ENCODE measurements around the gene TSNAXIP1. TPM values are rescaled to one million over a fixed set of nuclear protein-coding genes. Genes with fewer than 3 reads are reported as not detected.

The TSNAXIP1 gene
- total and polyA plus RNA-seq, 9 of the 15 experiments (the other 6 are each of a cell fraction or from before 2014, with no cell fraction given): 0.03 to 0.24 (median 0.11) TPM; not detected in 4

DNA sequence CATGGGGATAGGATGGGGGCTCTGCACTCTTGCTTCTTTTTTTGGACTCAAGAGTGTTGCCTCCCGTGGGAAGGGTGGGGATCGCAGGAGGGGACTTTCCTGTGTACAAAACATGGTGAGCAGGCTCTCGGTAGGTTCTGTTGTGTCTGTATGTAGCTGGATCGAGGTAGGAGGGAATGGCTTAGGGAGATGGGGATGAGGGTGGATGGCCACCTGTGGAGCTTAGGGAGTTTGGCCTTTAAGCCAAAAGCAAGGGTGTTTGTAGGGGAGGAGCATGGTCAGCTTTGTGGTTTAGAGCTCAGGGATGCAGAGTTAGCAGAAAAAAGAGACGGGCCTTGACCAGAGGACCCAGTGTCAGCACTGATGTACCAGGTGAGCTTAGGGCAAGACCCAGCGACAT is 55.2 kb downstream of the TSNAXIP1 start (continued):
- TF ChIP-seq, protein P1, sequence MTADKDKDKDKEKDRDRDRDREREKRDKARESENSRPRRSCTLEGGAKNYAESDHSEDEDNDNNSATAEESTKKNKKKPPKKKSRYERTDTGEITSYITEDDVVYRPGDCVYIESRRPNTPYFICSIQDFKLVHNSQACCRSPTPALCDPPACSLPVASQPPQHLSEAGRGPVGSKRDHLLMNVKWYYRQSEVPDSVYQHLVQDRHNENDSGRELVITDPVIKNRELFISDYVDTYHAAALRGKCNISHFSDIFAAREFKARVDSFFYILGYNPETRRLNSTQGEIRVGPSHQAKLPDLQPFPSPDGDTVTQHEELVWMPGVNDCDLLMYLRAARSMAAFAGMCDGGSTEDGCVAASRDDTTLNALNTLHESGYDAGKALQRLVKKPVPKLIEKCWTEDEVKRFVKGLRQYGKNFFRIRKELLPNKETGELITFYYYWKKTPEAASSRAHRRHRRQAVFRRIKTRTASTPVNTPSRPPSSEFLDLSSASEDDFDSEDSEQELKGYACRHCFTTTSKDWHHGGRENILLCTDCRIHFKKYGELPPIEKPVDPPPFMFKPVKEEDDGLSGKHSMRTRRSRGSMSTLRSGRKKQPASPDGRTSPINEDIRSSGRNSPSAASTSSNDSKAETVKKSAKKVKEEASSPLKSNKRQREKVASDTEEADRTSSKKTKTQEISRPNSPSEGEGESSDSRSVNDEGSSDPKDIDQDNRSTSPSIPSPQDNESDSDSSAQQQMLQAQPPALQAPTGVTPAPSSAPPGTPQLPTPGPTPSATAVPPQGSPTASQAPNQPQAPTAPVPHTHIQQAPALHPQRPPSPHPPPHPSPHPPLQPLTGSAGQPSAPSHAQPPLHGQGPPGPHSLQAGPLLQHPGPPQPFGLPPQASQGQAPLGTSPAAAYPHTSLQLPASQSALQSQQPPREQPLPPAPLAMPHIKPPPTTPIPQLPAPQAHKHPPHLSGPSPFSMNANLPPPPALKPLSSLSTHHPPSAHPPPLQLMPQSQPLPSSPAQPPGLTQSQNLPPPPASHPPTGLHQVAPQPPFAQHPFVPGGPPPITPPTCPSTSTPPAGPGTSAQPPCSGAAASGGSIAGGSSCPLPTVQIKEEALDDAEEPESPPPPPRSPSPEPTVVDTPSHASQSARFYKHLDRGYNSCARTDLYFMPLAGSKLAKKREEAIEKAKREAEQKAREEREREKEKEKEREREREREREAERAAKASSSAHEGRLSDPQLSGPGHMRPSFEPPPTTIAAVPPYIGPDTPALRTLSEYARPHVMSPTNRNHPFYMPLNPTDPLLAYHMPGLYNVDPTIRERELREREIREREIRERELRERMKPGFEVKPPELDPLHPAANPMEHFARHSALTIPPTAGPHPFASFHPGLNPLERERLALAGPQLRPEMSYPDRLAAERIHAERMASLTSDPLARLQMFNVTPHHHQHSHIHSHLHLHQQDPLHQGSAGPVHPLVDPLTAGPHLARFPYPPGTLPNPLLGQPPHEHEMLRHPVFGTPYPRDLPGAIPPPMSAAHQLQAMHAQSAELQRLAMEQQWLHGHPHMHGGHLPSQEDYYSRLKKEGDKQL (CRISPR knock-in tag; IDR thresholded peaks at IDR 0.05; ENCODE audit: borderline replicate concordance): no peak

DNA sequence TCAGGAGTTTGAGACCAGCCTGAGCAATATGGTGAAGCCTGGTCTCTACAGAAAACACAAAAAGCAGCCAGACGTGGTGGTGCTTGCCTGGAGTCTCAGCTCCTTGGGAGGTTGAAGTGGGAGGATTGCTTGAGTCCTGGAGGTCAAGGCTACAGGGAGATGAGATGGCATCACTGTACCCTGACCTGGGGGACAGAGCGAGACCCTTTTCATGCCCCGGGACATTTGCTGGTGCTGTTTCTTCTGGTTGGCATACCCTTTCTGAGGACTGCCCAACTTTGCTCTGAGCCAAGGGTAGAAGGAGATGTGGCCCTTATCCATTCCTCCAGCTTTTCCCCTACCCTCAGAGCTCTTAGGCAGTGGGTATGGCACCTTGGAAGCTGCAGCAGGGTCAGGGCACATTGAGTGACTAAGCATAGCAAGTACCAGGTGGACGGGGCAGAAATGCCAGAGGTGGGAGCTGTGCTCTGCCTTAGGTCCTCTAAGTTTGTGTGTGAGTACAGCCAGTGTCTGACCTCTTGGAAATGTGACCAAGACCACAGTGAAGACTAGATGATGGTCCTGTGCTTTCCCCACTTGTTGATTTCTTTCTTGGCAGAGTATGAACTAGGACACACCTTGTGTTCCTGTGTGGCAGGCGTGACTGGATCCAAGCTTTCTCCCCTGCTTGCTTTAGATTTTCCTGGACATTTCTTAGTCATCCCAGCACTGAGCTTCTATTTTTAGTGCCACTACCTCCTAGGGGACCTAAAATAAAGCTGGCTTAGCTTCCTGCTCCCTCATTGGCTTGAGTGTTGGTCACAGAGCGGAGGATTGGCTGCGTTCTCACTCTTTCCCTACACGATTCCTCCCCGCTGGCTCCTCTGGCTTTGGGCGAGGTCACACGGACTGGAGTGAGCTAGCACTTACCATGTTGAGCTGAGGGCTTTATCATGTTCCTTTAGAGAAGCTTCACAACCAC is 56.2 kb downstream of the TSNAXIP1 start:
- Histone ChIP-seq H3K27ac (ENCODE audit: extremely low read depth, low read depth, low read length) (peak overlapping the region; percentile 35; the same call in 1 of the 3 replicates), H4K20me1 (replicated peaks; ENCODE audit: control insufficient read depth, insufficient read depth, low read length) (peaks cover 32% of the 10 kb centered on the region), H3K4me1 (replicated peaks in 1 of 2; ENCODE audit: control insufficient read depth in 2 of 2, insufficient read depth in 2 of 2, low read length in 2 of 2) (peaks cover 11 to 17% of the 10 kb centered on the region in 2 experiments), H3K4me2 (ENCODE audit: insufficient read depth, low read length) (no peak overlapping the region), H2AFZ (ENCODE audit: low read depth, low read length) (no peak overlapping the region), H3K9me1 (ENCODE audit: control insufficient read depth, insufficient read depth, low read length) (no peaks in the 10 kb centered on the region), H3K36me3 (ENCODE audit: control insufficient read depth, insufficient read depth, low read length) (peaks cover 76% of the 10 kb centered on the region), H3K27me3 (ENCODE audit: control insufficient read depth in 2 of 2, insufficient read depth in 2 of 2, low read length in 2 of 2) (no peaks in the 10 kb centered on the region), H3K4me3 (no peak overlapping the region), H3K9ac (ENCODE audit: insufficient read depth in 1 of 2, low read depth in 2 of 2, low read length in 2 of 2) (peak overlapping the region in 1 of 2 experiments; percentile 82; a peak in 1 of 4 replicates), H3K79me2 (ENCODE audit: control insufficient read depth, insufficient read depth, low read length) (peaks cover 70% of the 10 kb centered on the region), H3K9me3 (replicated peaks; ENCODE audit: control insufficient read depth, insufficient read depth, low read depth, low read length) (no peaks in the 10 kb centered on the region)
- DNase-seq (ENCODE audit: extremely low read depth in 1 of 4, low spot score in 3 of 4) (no peak), ATAC-seq (no peak), FAIRE-seq (no peak)
- intact Hi-C loops (cut with micrococcal nuclease) (no loop called here), in situ Hi-C loops (cut with MboI) (no loop called here)
- ChIA-PET CTCF (ENCODE audit: low intra/inter-chr PET ratio) (no interaction called here), POLR2A (interaction anchor here (0.5 to 1.3 kb wide), 7 partner anchors 9 to 190 kb away, joined by 3 to 4 read pairs (median 3); no protein-coding TSS in a partner anchor)
- 82% methylated on average over 11 of the region's 11 CpGs for WGBS (ENCODE audit: insufficient coverage, low coverage, missing lambda C conversion rate)
- BruUV-seq (replicated peaks): no TSS peak
- TF ChIP-seq CBFA2T2 (conservative IDR thresholded peaks at IDR 0.05) (no peak), MEIS2 (IDR thresholded peaks at IDR 0.05; ENCODE audit: partially characterized antibody) (no peak), HDAC8 (tag; IDR thresholded peaks at IDR 0.05) (no peak), MAFK (IDR thresholded peaks at IDR 0.05; ENCODE audit: low read length) (no peak), HDGF (IDR thresholded peaks at IDR 0.05) (no peak), SMAD1 (IDR thresholded peaks at IDR 0.05; ENCODE audit: low read depth, low read length, partially characterized antibody) (no peak)
- TF ChIP-seq, protein P2, sequence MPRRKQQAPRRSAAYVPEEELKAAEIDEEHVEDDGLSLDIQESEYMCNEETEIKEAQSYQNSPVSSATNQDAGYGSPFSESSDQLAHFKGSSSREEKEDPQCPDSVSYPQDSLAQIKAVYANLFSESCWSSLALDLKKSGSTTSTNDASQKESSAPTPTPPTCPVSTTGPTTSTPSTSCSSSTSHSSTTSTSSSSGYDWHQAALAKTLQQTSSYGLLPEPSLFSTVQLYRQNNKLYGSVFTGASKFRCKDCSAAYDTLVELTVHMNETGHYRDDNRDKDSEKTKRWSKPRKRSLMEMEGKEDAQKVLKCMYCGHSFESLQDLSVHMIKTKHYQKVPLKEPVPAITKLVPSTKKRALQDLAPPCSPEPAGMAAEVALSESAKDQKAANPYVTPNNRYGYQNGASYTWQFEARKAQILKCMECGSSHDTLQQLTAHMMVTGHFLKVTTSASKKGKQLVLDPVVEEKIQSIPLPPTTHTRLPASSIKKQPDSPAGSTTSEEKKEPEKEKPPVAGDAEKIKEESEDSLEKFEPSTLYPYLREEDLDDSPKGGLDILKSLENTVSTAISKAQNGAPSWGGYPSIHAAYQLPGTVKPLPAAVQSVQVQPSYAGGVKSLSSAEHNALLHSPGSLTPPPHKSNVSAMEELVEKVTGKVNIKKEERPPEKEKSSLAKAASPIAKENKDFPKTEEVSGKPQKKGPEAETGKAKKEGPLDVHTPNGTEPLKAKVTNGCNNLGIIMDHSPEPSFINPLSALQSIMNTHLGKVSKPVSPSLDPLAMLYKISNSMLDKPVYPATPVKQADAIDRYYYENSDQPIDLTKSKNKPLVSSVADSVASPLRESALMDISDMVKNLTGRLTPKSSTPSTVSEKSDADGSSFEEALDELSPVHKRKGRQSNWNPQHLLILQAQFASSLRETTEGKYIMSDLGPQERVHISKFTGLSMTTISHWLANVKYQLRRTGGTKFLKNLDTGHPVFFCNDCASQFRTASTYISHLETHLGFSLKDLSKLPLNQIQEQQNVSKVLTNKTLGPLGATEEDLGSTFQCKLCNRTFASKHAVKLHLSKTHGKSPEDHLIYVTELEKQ (CRISPR knock-in tag; IDR thresholded peaks at IDR 0.05): no peak

All from K562 (cell line).